H9 (cell line): ENCODE measurements around the gene CACNB4. TPM values are rescaled to one million over a fixed set of nuclear protein-coding genes. Genes with fewer than 3 reads are reported as not detected.

ENCODE experiments used
- DNase-seq: peaks from one replicate; pipeline ENCODE4 v3.0.0-alpha.2; 2017
- H2AFZ ChIP-seq: one replicate; pipeline ENCODE4 v1.6.1; 2013; ENCODE audit warnings: mild to moderate bottlenecking, low read length, control low read depth, moderate library complexity
- H2AK5ac ChIP-seq: 2 replicates; pipeline ENCODE4 v1.6.1; 2013; ENCODE audit warnings: low read length, control low read depth, mixed read lengths; ENCODE audit not compliant: insufficient read length
- H2BK120ac ChIP-seq: one replicate; pipeline ENCODE4 v1.6.1; 2013; ENCODE audit warnings: low read depth, mild to moderate bottlenecking, low read length, control low read depth, inconsistent platforms; ENCODE audit not compliant: poor library complexity, severe bottlenecking
- H2BK12ac ChIP-seq: 2 replicates; pipeline ENCODE4 v1.6.1; 2013; ENCODE audit warnings: low read length, control low read depth, mixed read lengths, low read depth; ENCODE audit not compliant: insufficient read length
- H2BK15ac ChIP-seq: 2 replicates; pipeline ENCODE4 v1.6.1; 2013; ENCODE audit warnings: low read depth, low read length, control low read depth
- H2BK20ac ChIP-seq: one replicate; pipeline ENCODE4 v1.6.1; 2013; ENCODE audit warnings: low read depth, mild to moderate bottlenecking, low read length, control low read depth, inconsistent platforms; ENCODE audit not compliant: poor library complexity, severe bottlenecking
- H2BK5ac ChIP-seq: 2 replicates; pipeline ENCODE4 v1.6.1; 2013; ENCODE audit warnings: low read length, control low read depth, mixed read lengths; ENCODE audit not compliant: insufficient read length
- H3K14ac ChIP-seq: 2 replicates; pipeline ENCODE4 v1.6.1; 2013; ENCODE audit warnings: low read length, control low read depth; ENCODE audit not compliant: insufficient read depth
- H3K18ac ChIP-seq: 2 replicates; pipeline ENCODE4 v1.6.1; 2013; ENCODE audit warnings: low read depth, mild to moderate bottlenecking, mixed read lengths, low read length, control low read depth; ENCODE audit not compliant: insufficient read length
- H3K23ac ChIP-seq: 2 replicates; pipeline ENCODE4 v1.6.1; 2013; ENCODE audit warnings: low read length, control low read depth, mixed read lengths, low read depth; ENCODE audit not compliant: insufficient read length
- H3K23me2 ChIP-seq: 2 replicates; pipeline ENCODE4 v1.6.1; 2013; ENCODE audit warnings: low read depth, mild to moderate bottlenecking, mixed read lengths, low read length, control low read depth; ENCODE audit not compliant: insufficient read length, poor library complexity, severe bottlenecking
- H3K27ac ChIP-seq: 2 replicates; pipeline ENCODE4 v1.5.1; 2013; ENCODE audit warnings: low read length, control low read depth, mixed read lengths, low read depth; ENCODE audit not compliant: insufficient read length
- H3K27me3 ChIP-seq: 2 replicates; pipeline ENCODE4 v1.6.1; 2013; ENCODE audit warnings: low read length, control low read depth, inconsistent platforms; ENCODE audit not compliant: insufficient read depth
- H3K4ac ChIP-seq: 2 replicates; pipeline ENCODE4 v1.6.1; 2013; ENCODE audit warnings: low read depth, mild to moderate bottlenecking, control low read depth, inconsistent platforms, low read length, moderate library complexity
- H3K4me1 ChIP-seq: 2 replicates; pipeline ENCODE4 v1.6.1; 2013; ENCODE audit warnings: low read length, control low read depth, inconsistent platforms; ENCODE audit not compliant: insufficient read depth
- H3K4me2 ChIP-seq: 2 replicates; pipeline ENCODE4 v1.6.1; 2013; ENCODE audit warnings: low read length, control low read depth, mixed read lengths; ENCODE audit not compliant: insufficient read length, insufficient read depth
- H3K56ac ChIP-seq: 2 replicates; pipeline ENCODE4 v1.6.1; 2013; ENCODE audit warnings: low read depth, mild to moderate bottlenecking, mixed read lengths, low read length, control low read depth; ENCODE audit not compliant: insufficient read length
- H3K79me1 ChIP-seq: 2 replicates; pipeline ENCODE4 v1.6.1; 2013; ENCODE audit warnings: low read depth, mild to moderate bottlenecking, moderate library complexity, low read length, control low read depth, inconsistent platforms; ENCODE audit not compliant: insufficient read depth, poor library complexity, severe bottlenecking
- H3K79me2 ChIP-seq: 2 replicates; pipeline ENCODE4 v1.6.1; 2013; ENCODE audit warnings: low read length, control low read depth, inconsistent platforms; ENCODE audit not compliant: insufficient read depth
- H3K9ac ChIP-seq: 2 replicates; pipeline ENCODE4 v1.6.1; 2013; ENCODE audit warnings: low read length, control low read depth, mixed read lengths; ENCODE audit not compliant: insufficient read length; ENCODE audit errors: extremely low read depth
- H3K9me3 ChIP-seq: one replicate; pipeline ENCODE4 v1.6.1; 2013; ENCODE audit warnings: low read depth, low read length, inconsistent platforms; ENCODE audit not compliant: control insufficient read depth
- H3T11ph ChIP-seq: one replicate; pipeline ENCODE4 v1.6.1; 2013; ENCODE audit warnings: mild to moderate bottlenecking, low read length, control low read depth, inconsistent platforms
- H4K20me1 ChIP-seq: one replicate; pipeline ENCODE4 v1.6.1; 2013; ENCODE audit not compliant: control insufficient read depth, insufficient read length, insufficient read depth
- H4K5ac ChIP-seq: 2 replicates; pipeline ENCODE4 v1.6.1; 2013; ENCODE audit warnings: low read depth, mild to moderate bottlenecking, mixed read lengths, low read length, control low read depth; ENCODE audit not compliant: insufficient read length
- H4K8ac ChIP-seq: replicated peaks from 2 replicates; pipeline ENCODE4 v1.6.1; 2013; ENCODE audit warnings: low read length, control low read depth, mixed read lengths, low read depth; ENCODE audit not compliant: insufficient read length
- H4K91ac ChIP-seq: 2 replicates; pipeline ENCODE4 v1.6.1; 2013; ENCODE audit warnings: low read depth, mild to moderate bottlenecking, moderate library complexity, mixed read lengths, low read length, control low read depth; ENCODE audit not compliant: insufficient read length
- H3K27ac Mint-ChIP-seq, 3 experiments: 2 replicates in 2 of 3; 3 replicates in 1 of 3; pipeline ENCODE4 v1.8.0; 2020 to 2021; ENCODE audit warnings: mixed read lengths in 3 of 3, mild to moderate bottlenecking in 1 of 3, moderate library complexity in 1 of 3
- H3K27me3 Mint-ChIP-seq: 2 replicates; pipeline ENCODE4 v1.8.0; 2021; ENCODE audit warnings: low read depth, mild to moderate bottlenecking, moderate library complexity, mixed read lengths
- H3K36me3 Mint-ChIP-seq, 3 experiments: 2 replicates in 2 of 3; 3 replicates in 1 of 3; pipeline ENCODE4 v1.8.0; 2020 to 2021; ENCODE audit warnings: low read depth in 3 of 3, mixed read lengths in 3 of 3; ENCODE audit not compliant: insufficient read depth in 1 of 3
- H3K4me1 Mint-ChIP-seq, 2 experiments: 2 replicates each; pipeline ENCODE4 v1.8.0; 2020; ENCODE audit warnings: mixed read lengths in 2 of 2
- H3K4me3 Mint-ChIP-seq, 2 experiments: 2 replicates in 1 of 2; 3 replicates in 1 of 2; pipeline ENCODE4 v1.8.0; 2020 to 2021; ENCODE audit warnings: mild to moderate bottlenecking in 2 of 2, mixed read lengths in 2 of 2, moderate library complexity in 1 of 2
- H3K9me3 Mint-ChIP-seq, 2 experiments: 2 replicates in 1 of 2; 3 replicates in 1 of 2; pipeline ENCODE4 v1.8.0; 2020; ENCODE audit warnings: mild to moderate bottlenecking in 2 of 2, mixed read lengths in 2 of 2, moderate library complexity in 1 of 2
- WGBS: extraction: QIAGEN DNeasy Blood & Tissue Kit; methylation state at CpG from one replicate; pipeline ENCODE4 v1.1.7; 2013; ENCODE audit warnings: missing lambda C conversion rate, low lambda C conversion rate, mixed read lengths; ENCODE audit not compliant: insufficient read length; ENCODE audit errors: extremely low coverage; 5-methylcytosine and 5-hydroxymethylcytosine counted together
- total RNA-seq: library from RNA; stranded (reverse); gene quantifications from 2 replicates; pipeline ENCODE4 v1.2.1, GENCODE V29; 2021
- TF ChIP-seq, protein P1 (sequence below): fragments of 200-600 bp; sonication (generic); conservative IDR thresholded peaks from 3 replicates; pipeline ENCODE4 v1.8.0; 2021; ENCODE audit warnings: antibody characterized with exemption, mild to moderate bottlenecking

The CACNB4 gene
- total RNA-seq, 1 experiment from 2014 or later = 1.4 TPM

DNA sequence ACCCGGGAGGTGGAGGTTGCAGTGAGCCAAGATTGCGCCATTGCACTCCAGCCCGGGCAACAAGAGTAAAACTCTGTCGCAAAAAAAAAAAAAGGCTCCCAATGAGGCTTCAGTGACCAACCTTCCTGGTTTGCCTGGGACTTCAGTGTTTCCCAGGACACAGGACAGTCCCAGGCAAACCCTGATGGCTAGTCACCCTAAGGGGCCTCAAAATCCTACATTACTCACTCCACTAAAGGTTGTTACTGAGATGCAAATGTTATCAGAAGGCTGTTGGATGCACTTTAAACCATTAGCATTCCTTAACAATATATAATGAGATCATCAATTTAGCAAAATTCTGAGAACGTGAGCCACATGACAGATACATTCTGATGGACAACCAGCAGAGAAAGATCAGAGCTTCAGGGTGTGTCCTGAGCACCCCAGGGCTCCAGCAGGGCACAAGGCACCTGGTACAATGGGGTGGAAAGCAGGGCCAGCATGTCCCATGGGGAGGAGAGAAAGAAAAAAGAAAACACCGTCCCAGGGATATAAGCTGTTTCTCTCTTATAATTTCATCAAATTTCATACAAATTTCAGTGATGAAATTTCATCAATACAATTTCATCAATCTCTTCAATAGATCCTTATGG, 152.5 kb downstream of the CACNB4 start:
- peaks cover 2% of the 10 kb centered on the region; the same call in 1 of the 2 replicates for H3K27me3 Mint-ChIP-seq
- H3K23ac ChIP-seq = no peak overlapping the region

More for the DNA sequence above, 152.5 kb downstream of the CACNB4 start:
- no peak overlapping the region for H3T11ph ChIP-seq
- no peak overlapping the region for H4K8ac ChIP-seq
- H3K18ac ChIP-seq = no peak overlapping the region
- H3K4ac ChIP-seq = no peak overlapping the region
- TF ChIP-seq, protein P1, sequence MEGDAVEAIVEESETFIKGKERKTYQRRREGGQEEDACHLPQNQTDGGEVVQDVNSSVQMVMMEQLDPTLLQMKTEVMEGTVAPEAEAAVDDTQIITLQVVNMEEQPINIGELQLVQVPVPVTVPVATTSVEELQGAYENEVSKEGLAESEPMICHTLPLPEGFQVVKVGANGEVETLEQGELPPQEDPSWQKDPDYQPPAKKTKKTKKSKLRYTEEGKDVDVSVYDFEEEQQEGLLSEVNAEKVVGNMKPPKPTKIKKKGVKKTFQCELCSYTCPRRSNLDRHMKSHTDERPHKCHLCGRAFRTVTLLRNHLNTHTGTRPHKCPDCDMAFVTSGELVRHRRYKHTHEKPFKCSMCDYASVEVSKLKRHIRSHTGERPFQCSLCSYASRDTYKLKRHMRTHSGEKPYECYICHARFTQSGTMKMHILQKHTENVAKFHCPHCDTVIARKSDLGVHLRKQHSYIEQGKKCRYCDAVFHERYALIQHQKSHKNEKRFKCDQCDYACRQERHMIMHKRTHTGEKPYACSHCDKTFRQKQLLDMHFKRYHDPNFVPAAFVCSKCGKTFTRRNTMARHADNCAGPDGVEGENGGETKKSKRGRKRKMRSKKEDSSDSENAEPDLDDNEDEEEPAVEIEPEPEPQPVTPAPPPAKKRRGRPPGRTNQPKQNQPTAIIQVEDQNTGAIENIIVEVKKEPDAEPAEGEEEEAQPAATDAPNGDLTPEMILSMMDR = no peak
- no peak overlapping the region for H2BK5ac ChIP-seq
- H3K4me2 ChIP-seq = no peak overlapping the region
- H2BK12ac ChIP-seq = no peak overlapping the region
- no peak overlapping the region for H2BK20ac ChIP-seq
- Mint-ChIP-seq H3K36me3 (peaks cover 10 to 13% (median 11%) of the 10 kb centered on the region in 3 experiments), H3K4me3 (no peak overlapping the region), H3K9me3 (peaks cover 10 to 14% of the 10 kb centered on the region in 2 experiments), H3K27ac (no peak overlapping the region), H3K4me1 (peaks cover 12 to 18% of the 10 kb centered on the region in 2 experiments)
- no peak overlapping the region for H3K56ac ChIP-seq
- no CpG with 5 or more reads among the region's 6 CpGs for WGBS
- H3K14ac ChIP-seq = no peak overlapping the region
- H2BK15ac ChIP-seq = no peak overlapping the region
- no peaks in the 10 kb centered on the region for H3K79me1 ChIP-seq
- H3K23me2 ChIP-seq = no peaks in the 10 kb centered on the region
- H2AFZ ChIP-seq = no peak overlapping the region
- no peak overlapping the region for H4K5ac ChIP-seq
- H3K9me3 ChIP-seq = no peaks in the 10 kb centered on the region
- no peak overlapping the region for H3K9ac ChIP-seq
- H2BK120ac ChIP-seq = no peak overlapping the region
- H4K20me1 ChIP-seq = no peaks in the 10 kb centered on the region
- no peaks in the 10 kb centered on the region for H3K79me2 ChIP-seq
- H2AK5ac ChIP-seq = no peak overlapping the region
- H3K4me1 ChIP-seq = peaks cover 2% of the 10 kb centered on the region; the same call in 1 of the 2 replicates
- DNase-seq = no peak
- H4K91ac ChIP-seq = no peak overlapping the region
- no peak overlapping the region for H3K27ac ChIP-seq
- no peaks in the 10 kb centered on the region for H3K27me3 ChIP-seq
